ENCODE results near the gene XYLT1. TPM values are rescaled to one million over a fixed set of nuclear protein-coding genes. Genes with fewer than 3 reads are reported as not detected.

Gene XYLT1
- polyA plus RNA-seq, 2 donors = 3.0 TPM

DNA sequence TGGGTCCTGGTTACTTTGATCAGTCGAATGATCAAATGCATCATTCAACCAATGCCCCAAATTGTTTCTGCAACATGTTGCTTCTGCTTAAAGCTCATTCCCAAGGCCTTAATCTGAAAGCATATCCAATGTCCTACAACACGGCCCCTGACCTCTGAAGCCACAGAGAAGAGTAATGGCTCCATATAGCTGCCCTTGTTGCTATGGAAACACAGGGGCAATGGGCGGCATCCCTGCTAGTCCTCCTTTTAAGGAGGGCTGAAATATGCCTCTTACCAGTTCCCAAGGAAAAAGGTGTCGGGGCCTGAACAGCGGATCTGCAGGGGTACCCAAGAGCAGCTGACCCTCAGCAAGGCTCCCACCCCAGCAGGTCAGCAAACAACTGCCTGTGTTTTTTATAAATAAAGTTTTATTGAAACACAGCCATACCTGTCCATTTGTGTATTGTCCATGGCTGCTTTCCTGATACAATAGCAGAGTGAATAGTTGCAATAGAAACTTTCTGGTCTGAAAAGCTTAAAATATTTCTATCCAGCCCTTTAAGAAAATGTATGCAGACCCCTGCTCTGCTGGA is 210.4 kb downstream of the XYLT1 start:
- Histone ChIP-seq H3K27ac (ENCODE audit: low read depth in 2 of 2, low read length in 1 of 2) (no peak overlapping the region), H3K27me3 (ENCODE audit: control insufficient read depth in 1 of 2, insufficient read depth in 2 of 2, low read length in 2 of 2) (no peaks in the 10 kb centered on the region), H3K36me3 (ENCODE audit: control insufficient read depth in 2 of 2, insufficient read depth in 2 of 2, low read length in 1 of 2) (peaks cover 0 to 4% of the 10 kb centered on the region in 2 donors), H3K9me3 (ENCODE audit: control insufficient read depth in 2 of 2, insufficient read depth in 1 of 2, low read depth in 1 of 2, low read length in 1 of 2) (no peaks in the 10 kb centered on the region), H3K4me1 (ENCODE audit: control insufficient read depth in 2 of 2, insufficient read depth in 2 of 2, low read length in 1 of 2) (no peaks in the 10 kb centered on the region), H3K4me3 (ENCODE audit: low read depth in 1 of 2, low read length in 2 of 2) (no peak overlapping the region)
- WGBS, 2 donors = 89 to 92% methylated on average over 5 of the region's 5 CpGs

GRCh38 chr16:17259751-17260270 is 210.9 kb downstream of the XYLT1 start:
- H3K27me3 ChIP-seq (ENCODE audit: control insufficient read depth in 1 of 2, insufficient read depth in 2 of 2, low read length in 2 of 2) = no peaks in the 10 kb centered on the region
- WGBS, 2 donors = 73 to 86% methylated on average over 6 of the region's 6 CpGs
- no peaks in the 10 kb centered on the region for H3K4me1 ChIP-seq (ENCODE audit: control insufficient read depth in 2 of 2, insufficient read depth in 2 of 2, low read length in 1 of 2)
- no peak overlapping the region for H3K27ac ChIP-seq (ENCODE audit: low read depth in 2 of 2, low read length in 1 of 2)
- H3K36me3 ChIP-seq (ENCODE audit: control insufficient read depth in 2 of 2, insufficient read depth in 2 of 2, low read length in 1 of 2) = peaks cover 0 to 4% of the 10 kb centered on the region in 2 donors
- no peaks in the 10 kb centered on the region for H3K9me3 ChIP-seq (ENCODE audit: control insufficient read depth in 2 of 2, insufficient read depth in 1 of 2, low read depth in 1 of 2, low read length in 1 of 2)
- H3K4me3 ChIP-seq (ENCODE audit: low read depth in 1 of 2, low read length in 2 of 2) = no peak overlapping the region

GRCh38 chr16:17258848-17259713 is 211.7 kb downstream of the XYLT1 start:
- Histone ChIP-seq H3K9me3 (ENCODE audit: control insufficient read depth in 2 of 2, insufficient read depth in 1 of 2, low read depth in 1 of 2, low read length in 1 of 2) (no peaks in the 10 kb centered on the region), H3K27ac (ENCODE audit: low read depth in 2 of 2, low read length in 1 of 2) (no peak overlapping the region), H3K27me3 (ENCODE audit: control insufficient read depth in 1 of 2, insufficient read depth in 2 of 2, low read length in 2 of 2) (no peaks in the 10 kb centered on the region), H3K36me3 (ENCODE audit: control insufficient read depth in 2 of 2, insufficient read depth in 2 of 2, low read length in 1 of 2) (peaks cover 0 to 4% of the 10 kb centered on the region in 2 donors), H3K4me3 (ENCODE audit: low read depth in 1 of 2, low read length in 2 of 2) (no peak overlapping the region), H3K4me1 (ENCODE audit: control insufficient read depth in 2 of 2, insufficient read depth in 2 of 2, low read length in 1 of 2) (no peaks in the 10 kb centered on the region)
- 79 to 84% methylated on average over 23 of the region's 23 CpGs for WGBS, 2 donors

- Histone ChIP-seq H3K27ac (ENCODE audit: low read depth in 2 of 2, low read length in 1 of 2) (no peak overlapping the region), H3K4me1 (ENCODE audit: control insufficient read depth in 2 of 2, insufficient read depth in 2 of 2, low read length in 1 of 2) (no peaks in the 10 kb centered on the region), H3K4me3 (ENCODE audit: low read depth in 1 of 2, low read length in 2 of 2) (no peak overlapping the region), H3K27me3 (ENCODE audit: control insufficient read depth in 1 of 2, insufficient read depth in 2 of 2, low read length in 2 of 2) (no peaks in the 10 kb centered on the region), H3K36me3 (ENCODE audit: control insufficient read depth in 2 of 2, insufficient read depth in 2 of 2, low read length in 1 of 2) (peaks cover 0 to 4% of the 10 kb centered on the region in 2 donors), H3K9me3 (ENCODE audit: control insufficient read depth in 2 of 2, insufficient read depth in 1 of 2, low read depth in 1 of 2, low read length in 1 of 2) (no peaks in the 10 kb centered on the region)
- 47 to 88% methylated on average over 2 of the region's 2 CpGs for WGBS, 2 donors
These were observed 212.6 kb downstream of the XYLT1 start for GRCh38 chr16:17258077-17258599.

DNA sequence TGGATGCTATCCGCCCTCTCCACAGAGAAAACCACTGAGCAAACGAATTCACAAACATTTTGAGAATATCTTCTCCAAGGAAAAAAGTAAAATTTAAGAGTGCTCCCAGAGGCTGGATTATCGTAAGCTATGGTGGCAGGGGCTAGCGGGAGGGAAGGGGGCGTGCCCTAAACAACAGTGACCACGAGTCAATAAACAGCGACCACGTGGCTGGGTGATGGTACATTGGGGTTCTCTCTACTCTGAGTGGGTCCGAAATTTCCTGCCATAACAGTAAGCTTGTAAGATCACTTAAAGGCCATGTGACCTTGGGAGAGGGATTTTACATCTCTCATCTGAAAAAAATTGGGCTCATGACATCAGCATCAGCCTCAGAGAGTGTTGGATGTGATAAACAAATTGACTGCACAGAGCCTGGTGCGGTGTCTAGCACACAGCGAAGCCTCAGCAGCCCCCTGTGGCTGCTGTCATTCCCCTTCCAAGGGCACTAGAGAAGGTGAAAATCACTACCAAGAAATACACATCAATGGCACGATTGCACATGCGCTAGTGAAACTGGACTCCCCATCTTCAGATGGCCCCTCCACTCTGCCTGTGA is 213.2 kb downstream of the XYLT1 start:
- Histone ChIP-seq H3K27me3 (ENCODE audit: control insufficient read depth in 1 of 2, insufficient read depth in 2 of 2, low read length in 2 of 2) (no peaks in the 10 kb centered on the region), H3K36me3 (ENCODE audit: control insufficient read depth in 2 of 2, insufficient read depth in 2 of 2, low read length in 1 of 2) (peaks cover 0 to 4% of the 10 kb centered on the region in 2 donors), H3K4me3 (ENCODE audit: low read depth in 1 of 2, low read length in 2 of 2) (no peak overlapping the region), H3K4me1 (ENCODE audit: control insufficient read depth in 2 of 2, insufficient read depth in 2 of 2, low read length in 1 of 2) (no peaks in the 10 kb centered on the region), H3K9me3 (ENCODE audit: control insufficient read depth in 2 of 2, insufficient read depth in 1 of 2, low read depth in 1 of 2, low read length in 1 of 2) (no peaks in the 10 kb centered on the region), H3K27ac (ENCODE audit: low read depth in 2 of 2, low read length in 1 of 2) (no peak overlapping the region)
- WGBS, 2 donors = 92 to 95% methylated on average over 13 of the region's 13 CpGs

DNA sequence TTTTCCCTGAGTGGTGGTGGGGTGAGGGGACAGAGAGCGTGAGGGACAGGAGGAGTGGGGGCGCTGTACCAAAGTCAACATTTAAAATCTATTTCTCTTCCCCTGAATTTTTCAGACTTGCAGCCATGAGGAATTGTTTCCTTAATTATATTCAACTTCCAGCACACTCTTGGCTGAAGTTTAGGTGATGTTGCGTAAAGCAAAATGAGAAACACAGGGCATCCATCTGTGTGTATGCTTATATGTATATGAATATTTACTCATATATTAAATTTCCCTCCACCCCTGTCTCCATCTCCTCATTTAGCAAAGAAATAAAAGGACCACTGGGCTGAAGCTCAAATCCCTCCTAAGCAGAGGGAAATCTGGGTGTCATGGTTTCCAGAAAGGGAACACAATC is 218.1 kb downstream of the XYLT1 start:
- Histone ChIP-seq H3K4me3 (ENCODE audit: low read depth in 1 of 2, low read length in 2 of 2) (no peak overlapping the region), H3K27ac (ENCODE audit: low read depth in 2 of 2, low read length in 1 of 2) (no peak overlapping the region), H3K36me3 (ENCODE audit: control insufficient read depth in 2 of 2, insufficient read depth in 2 of 2, low read length in 1 of 2) (peaks cover 0 to 4% of the 10 kb centered on the region in 2 donors), H3K4me1 (ENCODE audit: control insufficient read depth in 2 of 2, insufficient read depth in 2 of 2, low read length in 1 of 2) (no peaks in the 10 kb centered on the region), H3K9me3 (ENCODE audit: control insufficient read depth in 2 of 2, insufficient read depth in 1 of 2, low read depth in 1 of 2, low read length in 1 of 2) (no peaks in the 10 kb centered on the region), H3K27me3 (ENCODE audit: control insufficient read depth in 1 of 2, insufficient read depth in 2 of 2, low read length in 2 of 2) (no peaks in the 10 kb centered on the region)
- WGBS, 2 donors = 91 to 95% methylated on average over 3 of the region's 3 CpGs

DNA sequence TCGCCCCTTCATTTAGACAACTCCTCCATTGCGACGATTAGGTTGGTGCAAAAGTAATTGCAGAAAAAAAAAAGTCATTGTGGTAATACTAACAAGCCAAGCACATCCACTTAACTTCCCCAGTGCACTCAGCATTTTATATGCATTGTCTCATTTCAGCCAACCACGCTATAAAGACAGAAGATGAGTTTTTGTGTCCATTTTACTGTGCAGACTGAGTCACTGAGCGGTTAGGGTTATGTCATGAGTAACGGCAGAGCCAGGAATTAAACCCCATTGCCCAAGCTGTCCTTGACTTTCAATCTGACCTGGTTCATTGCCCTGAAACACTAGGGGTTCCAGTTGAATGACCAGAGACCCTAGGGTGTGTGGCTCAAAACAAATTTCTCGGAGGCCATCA is 218.7 kb downstream of the XYLT1 start:
- Histone ChIP-seq H3K4me1 (ENCODE audit: control insufficient read depth in 2 of 2, insufficient read depth in 2 of 2, low read length in 1 of 2) (no peaks in the 10 kb centered on the region), H3K9me3 (ENCODE audit: control insufficient read depth in 2 of 2, insufficient read depth in 1 of 2, low read depth in 1 of 2, low read length in 1 of 2) (no peaks in the 10 kb centered on the region), H3K4me3 (ENCODE audit: low read depth in 1 of 2, low read length in 2 of 2) (no peak overlapping the region), H3K27ac (ENCODE audit: low read depth in 2 of 2, low read length in 1 of 2) (no peak overlapping the region), H3K36me3 (ENCODE audit: control insufficient read depth in 2 of 2, insufficient read depth in 2 of 2, low read length in 1 of 2) (peaks cover 0 to 2% of the 10 kb centered on the region in 2 donors), H3K27me3 (ENCODE audit: control insufficient read depth in 1 of 2, insufficient read depth in 2 of 2, low read length in 2 of 2) (no peaks in the 10 kb centered on the region)
- WGBS, 2 donors = 85 to 89% methylated on average over 7 of the region's 7 CpGs

DNA sequence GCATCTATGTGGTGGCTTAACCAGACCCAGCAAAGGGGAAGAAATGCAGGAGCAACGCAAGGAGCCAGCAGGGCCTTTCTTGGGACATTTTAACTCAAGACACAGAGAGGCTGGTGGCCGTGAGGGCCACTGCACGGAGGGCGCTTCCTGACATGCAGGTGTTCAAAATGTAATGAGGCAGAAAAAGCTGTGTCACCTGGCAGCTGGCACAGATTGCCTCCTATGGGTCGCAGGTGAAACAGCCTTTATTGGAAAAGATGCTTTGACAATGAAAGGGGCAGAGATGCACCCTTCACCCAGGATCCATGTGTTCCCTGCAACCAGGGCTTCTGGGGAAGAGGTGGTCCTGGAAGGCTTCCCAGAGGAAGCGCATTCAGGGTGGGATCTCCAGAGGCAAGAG is 219.3 kb downstream of the XYLT1 start:
- H3K27me3 ChIP-seq (ENCODE audit: control insufficient read depth in 1 of 2, insufficient read depth in 2 of 2, low read length in 2 of 2) = no peaks in the 10 kb centered on the region
- H3K4me1 ChIP-seq (ENCODE audit: control insufficient read depth in 2 of 2, insufficient read depth in 2 of 2, low read length in 1 of 2) = no peaks in the 10 kb centered on the region
- H3K9me3 ChIP-seq (ENCODE audit: control insufficient read depth in 2 of 2, insufficient read depth in 1 of 2, low read depth in 1 of 2, low read length in 1 of 2) = no peaks in the 10 kb centered on the region
- H3K36me3 ChIP-seq (ENCODE audit: control insufficient read depth in 2 of 2, insufficient read depth in 2 of 2, low read length in 1 of 2) = peaks cover 0 to 2% of the 10 kb centered on the region in 2 donors
- 74 to 93% methylated on average over 6 of the region's 6 CpGs for WGBS, 2 donors
- no peak overlapping the region for H3K4me3 ChIP-seq (ENCODE audit: low read depth in 1 of 2, low read length in 2 of 2)
- H3K27ac ChIP-seq (ENCODE audit: low read depth in 2 of 2, low read length in 1 of 2) = no peak overlapping the region

GRCh38 chr16:17246974-17247732 is 223.6 kb downstream of the XYLT1 start:
- Histone ChIP-seq H3K36me3 (ENCODE audit: control insufficient read depth in 2 of 2, insufficient read depth in 2 of 2, low read length in 1 of 2) (peaks cover 0 to 2% of the 10 kb centered on the region in 2 donors), H3K27me3 (ENCODE audit: control insufficient read depth in 1 of 2, insufficient read depth in 2 of 2, low read length in 2 of 2) (no peaks in the 10 kb centered on the region), H3K4me1 (ENCODE audit: control insufficient read depth in 2 of 2, insufficient read depth in 2 of 2, low read length in 1 of 2) (no peaks in the 10 kb centered on the region), H3K4me3 (ENCODE audit: low read depth in 1 of 2, low read length in 2 of 2) (no peak overlapping the region), H3K9me3 (ENCODE audit: control insufficient read depth in 2 of 2, insufficient read depth in 1 of 2, low read depth in 1 of 2, low read length in 1 of 2) (no peaks in the 10 kb centered on the region), H3K27ac (ENCODE audit: low read depth in 2 of 2, low read length in 1 of 2) (no peak overlapping the region)
- WGBS, 2 donors = 78 to 94% methylated on average over 10 of the region's 10 CpGs

Measured in esophagus (tissue), 2 donors.